Heart left ventricle (tissue), 16 donors: ENCODE results near the gene PEX6. TPM values are rescaled to one million over a fixed set of nuclear protein-coding genes. Genes with fewer than 3 reads are reported as not detected.

ENCODE experiments used
- ATAC-seq, 4 donors: fragments of 200-7000 bp; cut with Tn5 transposase; one replicate each; pipeline ENCODE4 v1.9.1; 2020 to 2022; ENCODE audit warnings: moderate library complexity in 4 of 4, mild to moderate bottlenecking in 3 of 4, moderate number of reproducible peaks in 1 of 4
- DNase-seq, 5 donors: peaks; one replicate each; pipeline ENCODE4 v3.0.0-alpha.2; 2020
- H3K27ac ChIP-seq, 12 donors: fragments of 200-600 bp; sonication (generic) in 4 of 12; one replicate each; pipeline versions ENCODE4 v1.5.0 to v1.8.0; 2016 to 2022; ENCODE audit warnings: mild to moderate bottlenecking in 2 of 12
- H3K27me3 ChIP-seq, 9 donors: fragments of 200-600 bp; sonication (generic) in 2 of 9; one replicate each; pipeline versions ENCODE4 v1.5.1 to v1.8.0; 2016 to 2022; ENCODE audit warnings: mild to moderate bottlenecking in 3 of 9
- H3K36me3 ChIP-seq, 9 donors: fragments of 200-600 bp; sonication (generic) in 2 of 9; one replicate each; pipeline versions ENCODE4 v1.5.0 to v1.8.0; 2018 to 2022; ENCODE audit warnings: mild to moderate bottlenecking in 2 of 9
- H3K4me1 ChIP-seq, 12 donors: fragments of 200-600 bp; sonication (generic) in 4 of 12; one replicate each; pipeline versions ENCODE4 v1.5.0 to v1.8.0; 2016 to 2022; ENCODE audit warnings: mild to moderate bottlenecking in 3 of 12
- H3K4me3 ChIP-seq, 12 donors: fragments of 200-600 bp; sonication (generic) in 4 of 12; one replicate each; pipeline versions ENCODE4 v1.5.0 to v1.8.0; 2017 to 2022; ENCODE audit warnings: mild to moderate bottlenecking in 9 of 12, moderate library complexity in 4 of 12
- H3K9me3 ChIP-seq, 12 donors: fragments of 200-600 bp; sonication (generic) in 4 of 12; one replicate each; pipeline versions ENCODE4 v1.5.0 to v1.8.0; 2016 to 2022; ENCODE audit warnings: mild to moderate bottlenecking in 1 of 12
- CTCF ChIP-seq, 12 donors: fragments of 200-600 bp; sonication (generic) in 4 of 12; IDR thresholded peaks; one replicate each; pipeline versions ENCODE4 v1.5.0 to v1.8.0; 2018 to 2022; ENCODE audit warnings: antibody characterized with exemption in 12 of 12, mild to moderate bottlenecking in 5 of 12
- POLR2A ChIP-seq, 2 donors: fragments of 450-650 bp; IDR thresholded peaks; one replicate each; pipeline ENCODE4 v1.6.1; 2017; ENCODE audit warnings: antibody characterized with exemption in 2 of 2, mild to moderate bottlenecking in 2 of 2, moderate library complexity in 2 of 2
- WGBS, 4 donors: extraction: QIAGEN DNeasy Blood & Tissue Kit in 2 of 4; methylation state at CpG; one replicate each; pipeline versions ENCODE4 v1.1.5 to v1.1.7; 2013 to 2018; 5-methylcytosine and 5-hydroxymethylcytosine counted together
- intact Hi-C, 10 donors: fragments of 100-400 bp; cut with DNase I; formaldehyde crosslinking; loops; one replicate each; pipeline versions ENCODE4 v1.11.1 to v1.14.2; 2022
- polyA plus RNA-seq, 2 donors: library from polyadenylated mRNA; stranded (reverse); fragments of 200-250 nt; gene quantifications; one replicate each; pipeline ENCODE4 v1.2.3, GENCODE V29; 2013
- total RNA-seq, 9 donors: library from RNA; depleted of rRNA in 2 of 9; stranded (reverse); fragments of >200 nt in 2 of 9; fragmentation: NEBNext Ultra II Directional in 3 of 9; extraction: Animal tissue kit (Norgen Biotek cat#: 25700) in 3 of 9; gene quantifications; one replicate each; pipeline versions ENCODE4 v1.1.0 to v1.2.4, GENCODE V29; 2016 to 2023
- donor health status: ischemic (EF 13 %, LVEDD 7.1; RV severe dilation, severe dysfunction).
- donor health status: healthy with polysubstance abuse.
- donor health status: DM: no; HTN: yes; CAD: no.
- donor health status: DM: no; HTN: no; CAD: no.
- donor health status: ischemic (EF 25% LVEDD 6.9; RV normal size, moderate dysfunction).
- donor health status: ischemic (EF 25% LVEDD 5.7; RV mildly dilated, moderate dysfunction).
- donor health status: healthy.
- donor health status: DM: yes; HTN: yes; CAD: no.
- donor health status: ischemic (EF 35%, LVEDD 5.7; RV mildly dilated, moderate dysfunction).
- donor health status: nonischemic (EF 11% LVEDD 7.7; RV severe dilation, severe dysfunction).
- donor health status: DM: yes; HTN: yes; CAD: no.
- donor health status: PGD.
- donor health status: ischemic (EF 29% LVEDD 5.4; RV normal size, mild dysfunction).
- donor health status: nonischemic (EF 23%, LVEDD 6.1; RV moderate dilation, normal function).

Gene PEX6
- total and polyA plus RNA-seq, 11 donors: 10.3 to 27.3 (median 17.8) TPM

DNA sequence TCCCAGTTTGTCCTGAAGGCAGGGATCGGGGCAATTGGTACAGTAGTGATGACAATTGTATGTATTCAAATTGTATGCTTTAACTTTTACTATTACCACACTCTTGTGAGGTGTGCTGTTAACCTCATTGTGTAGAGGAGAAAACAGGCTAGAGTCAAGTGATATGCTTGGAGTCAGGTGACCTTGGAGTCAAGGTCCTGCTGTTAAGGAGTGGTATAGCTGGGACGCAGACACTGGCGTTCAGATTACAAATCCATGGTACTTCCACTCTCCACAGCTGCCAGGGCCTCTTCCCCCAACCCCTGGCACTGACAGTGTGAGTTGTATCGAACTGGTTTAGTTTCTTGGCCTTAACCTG lies 39.2 kb downstream of the PEX6 start:
- H3K4me3 ChIP-seq: no peak overlapping the region
- H3K9me3 ChIP-seq: no peaks in the 10 kb centered on the region
- H3K36me3 ChIP-seq: peaks cover 0 to 91% (median 52%) of the 10 kb centered on the region in 9 donors
- H3K4me1 ChIP-seq: peaks cover 0 to 10% (median 0%) of the 10 kb centered on the region in 12 donors
- no peak overlapping the region for H3K27ac ChIP-seq
- WGBS, 4 donors: 57 to 60% (median 58%) methylated on average over 4 of the region's 4 CpGs
- no peaks in the 10 kb centered on the region for H3K27me3 ChIP-seq
- ATAC-seq: peak in 2 of 4 donors; percentile 18 to 20
- TF ChIP-seq POLR2A (IDR thresholded peaks at IDR 0.05): no peak
- no peak for TF ChIP-seq CTCF (IDR thresholded peaks at IDR 0.05)
- intact Hi-C loops: no loop called here
- DNase-seq: no peak

- DNase-seq (no peak), ATAC-seq (peak in 3 of 4 donors; percentile 34 to 58 (median 41))
- intact Hi-C loops: no loop called here
- Histone ChIP-seq H3K9me3 (no peaks in the 10 kb centered on the region), H3K4me3 (no peak overlapping the region), H3K4me1 (peaks cover 0 to 12% (median 0%) of the 10 kb centered on the region in 12 donors), H3K27ac (no peak overlapping the region), H3K27me3 (no peaks in the 10 kb centered on the region), H3K36me3 (peaks cover 0 to 91% (median 57%) of the 10 kb centered on the region in 9 donors)
- TF ChIP-seq CTCF (IDR thresholded peaks at IDR 0.05): no peak
- TF ChIP-seq POLR2A (IDR thresholded peaks at IDR 0.05): no peak
- WGBS, 4 donors: 76 to 89% (median 84%) methylated on average over 8 to 9 of the region's 9 CpGs
Observed at GRCh38 chr6:42938987-42939809, 39.8 kb downstream of the PEX6 start.

DNA sequence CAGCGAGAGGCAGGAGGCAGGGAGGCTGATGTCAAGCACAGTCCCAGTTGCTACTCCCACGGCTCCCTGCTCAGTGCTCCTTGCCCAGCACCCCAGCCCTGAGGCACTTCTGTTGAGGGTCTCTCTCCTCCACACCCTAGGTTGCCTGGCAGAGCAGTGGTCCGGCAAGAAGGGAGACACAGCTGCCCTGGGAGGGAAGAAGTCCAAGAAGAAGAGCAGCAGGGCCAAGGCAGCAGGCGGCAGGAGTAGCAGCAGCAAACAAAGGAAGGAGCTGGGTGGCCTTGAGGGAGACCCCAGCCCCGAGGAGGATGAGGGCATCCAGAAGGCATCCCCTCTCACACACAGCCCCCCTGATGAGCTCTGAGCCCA lies 40.6 kb downstream of the PEX6 start:
- 89 to 93% (median 92%) methylated on average over 2 to 5 of the region's 5 CpGs for WGBS, 4 donors
- no peak for DNase-seq

More for the DNA sequence above, 40.6 kb downstream of the PEX6 start:
- peaks cover 0 to 91% (median 58%) of the 10 kb centered on the region in 9 donors for H3K36me3 ChIP-seq
- no peaks in the 10 kb centered on the region for H3K27me3 ChIP-seq
- intact Hi-C loops: no loop called here
- no peak overlapping the region for H3K27ac ChIP-seq
- H3K9me3 ChIP-seq: no peaks in the 10 kb centered on the region
- H3K4me1 ChIP-seq: peaks cover 0 to 20% (median 0%) of the 10 kb centered on the region in 12 donors
- H3K4me3 ChIP-seq: no peak overlapping the region
- TF ChIP-seq CTCF (IDR thresholded peaks at IDR 0.05) (no peak), POLR2A (IDR thresholded peaks at IDR 0.05) (no peak)
- no peak for ATAC-seq
